ENCODE results near the gene LAS1L.
A peak's percentile ranks its signal among the peaks of the same experiment; 100 is the strongest.
"Not testable (repeated sequence)": the region's sequence is repeated elsewhere in the genome, so short reads cannot be mapped to it uniquely, and the experiment has no call there.

Gene LAS1L

DNA sequence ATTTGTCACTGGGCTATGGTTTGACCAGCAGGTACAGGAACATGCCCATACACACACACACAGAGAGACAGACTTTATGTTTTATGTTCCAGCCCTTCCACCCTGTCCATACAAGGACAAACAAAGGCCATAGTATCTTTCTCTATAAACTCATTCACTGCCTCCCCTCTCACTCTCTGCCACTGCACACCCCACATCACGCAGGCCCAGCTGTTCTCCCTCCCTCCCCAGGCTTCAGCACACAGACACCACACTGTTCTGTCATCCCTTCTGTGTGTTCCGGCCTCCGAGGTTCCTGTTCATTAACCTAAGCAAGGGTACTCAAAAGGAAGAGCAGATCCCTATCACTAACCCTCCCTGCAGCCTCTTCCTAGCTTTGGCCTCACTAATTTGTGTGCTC is 17.8 kb downstream of the LAS1L start:
- peak; percentile 43 to 47 for DNase-seq

DNA sequence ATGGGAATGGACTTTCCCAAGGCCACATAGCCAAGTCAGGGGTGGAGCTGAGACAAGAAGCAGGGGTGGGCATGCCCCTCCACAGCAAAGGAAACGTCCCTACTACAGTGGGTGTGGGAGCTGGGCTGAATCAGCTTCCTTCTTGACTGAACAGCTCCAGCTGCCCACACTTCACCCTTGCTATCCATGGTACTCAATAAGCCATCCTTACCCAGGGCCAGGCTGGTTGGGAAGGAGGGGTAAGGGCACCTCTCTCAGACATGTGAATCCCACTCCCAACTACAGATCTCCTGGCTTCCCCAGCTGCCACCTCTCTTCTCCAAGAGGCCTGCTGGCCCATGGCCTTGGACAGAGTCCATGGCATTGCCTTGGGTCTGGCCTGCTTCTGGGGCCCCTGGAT is 21.0 kb downstream of the LAS1L start:
- no peak for DNase-seq

DNA sequence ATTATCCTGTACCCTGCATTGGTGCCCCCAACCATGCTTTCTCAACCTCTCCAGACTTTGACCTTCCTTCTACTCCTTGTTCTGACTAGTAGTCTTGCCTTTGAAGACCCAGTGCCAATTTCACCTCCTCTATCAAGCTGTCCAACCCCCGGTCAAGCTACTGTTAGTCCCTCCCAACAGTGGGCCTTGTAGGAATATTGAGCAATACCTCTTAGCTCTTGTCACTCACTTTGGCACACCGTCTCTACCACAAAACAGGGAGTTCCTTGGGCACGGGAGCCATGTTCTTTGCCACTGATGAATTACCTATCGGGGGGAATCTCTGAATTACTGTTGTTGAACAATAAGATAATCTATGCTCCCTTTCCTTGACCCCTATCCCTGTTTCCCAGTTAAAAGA is 25.2 kb downstream of the LAS1L start:
- DNase-seq = no peak

DNA sequence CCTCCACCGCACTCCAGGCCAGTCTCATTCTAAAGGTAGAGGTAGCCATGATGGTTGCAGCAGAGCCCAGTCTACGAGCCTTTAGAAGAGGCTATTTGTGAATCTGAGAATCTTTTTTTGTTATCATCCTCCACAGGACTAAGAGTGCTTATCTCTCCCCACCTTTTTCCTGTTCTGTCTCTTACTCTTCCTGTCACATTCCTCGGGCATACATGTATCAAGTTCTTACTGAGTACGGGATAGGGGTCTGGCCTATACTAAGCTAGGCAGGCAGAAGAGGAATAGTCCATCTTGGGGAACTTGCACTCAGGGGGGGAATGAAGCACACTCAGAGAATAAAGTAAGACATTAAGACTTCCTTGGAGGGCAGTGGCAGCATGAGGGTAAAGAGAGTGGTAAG is 25.7 kb downstream of the LAS1L start:
- no peak for DNase-seq

DNA sequence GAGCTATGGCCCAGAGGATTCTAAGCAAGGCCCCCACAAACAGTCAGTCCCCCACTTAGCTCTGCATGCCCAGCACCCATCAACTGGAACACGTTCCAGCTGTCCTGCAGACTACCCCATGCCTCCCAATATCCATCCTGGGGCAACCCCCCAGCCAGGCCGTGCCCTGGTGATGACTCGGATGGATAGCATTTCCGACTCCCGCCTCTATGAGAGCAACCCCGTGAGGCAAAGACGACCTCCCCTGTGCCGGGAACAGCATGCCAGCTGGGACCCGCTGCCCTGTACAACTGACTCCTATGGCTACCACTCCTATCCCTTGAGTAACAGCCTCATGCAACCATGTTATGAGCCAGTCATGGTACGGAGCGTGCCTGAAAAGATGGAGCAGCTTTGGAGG is 32.0 kb downstream of the LAS1L start:
- no peak for DNase-seq

DNA sequence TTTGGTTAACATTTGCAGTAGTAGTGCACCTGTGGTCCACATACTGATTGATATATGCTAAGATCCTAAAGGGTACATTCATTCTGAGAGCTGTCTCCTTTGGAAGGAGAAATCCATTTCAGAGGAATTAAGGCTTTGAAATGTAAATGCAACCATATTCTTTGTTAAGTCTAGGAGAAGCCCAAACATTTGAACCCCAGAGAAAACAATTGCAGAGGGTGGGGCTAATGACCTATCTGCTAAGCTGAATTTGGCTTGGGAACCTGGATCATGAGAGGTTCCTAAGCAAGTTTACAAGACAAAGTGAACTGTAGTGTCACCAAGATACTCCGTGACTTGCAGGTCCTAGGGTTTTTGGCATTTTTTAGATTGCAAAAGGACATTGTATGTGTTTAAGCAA is 41.2 kb downstream of the LAS1L start:
- no peak for DNase-seq

DNA sequence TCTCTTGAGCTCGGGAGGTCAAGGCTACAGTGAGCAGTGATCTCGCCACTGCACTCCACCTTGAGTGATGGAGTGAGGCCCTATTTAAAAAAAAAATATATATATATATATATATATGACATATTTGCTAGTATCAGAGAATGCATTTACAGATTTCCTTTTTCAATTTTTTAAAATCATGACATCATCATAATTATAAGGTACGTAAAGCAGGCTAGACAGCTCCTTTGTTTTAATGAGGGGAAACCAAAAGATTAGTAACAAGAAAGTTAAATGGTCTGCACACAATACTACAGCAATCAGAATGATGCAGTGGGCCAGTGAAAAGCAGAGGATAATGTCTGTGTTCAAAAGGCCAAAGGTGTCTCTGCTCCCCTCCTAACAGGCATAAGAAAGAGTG is 43.0 kb downstream of the LAS1L start:
- DNase-seq = no peak

DNA sequence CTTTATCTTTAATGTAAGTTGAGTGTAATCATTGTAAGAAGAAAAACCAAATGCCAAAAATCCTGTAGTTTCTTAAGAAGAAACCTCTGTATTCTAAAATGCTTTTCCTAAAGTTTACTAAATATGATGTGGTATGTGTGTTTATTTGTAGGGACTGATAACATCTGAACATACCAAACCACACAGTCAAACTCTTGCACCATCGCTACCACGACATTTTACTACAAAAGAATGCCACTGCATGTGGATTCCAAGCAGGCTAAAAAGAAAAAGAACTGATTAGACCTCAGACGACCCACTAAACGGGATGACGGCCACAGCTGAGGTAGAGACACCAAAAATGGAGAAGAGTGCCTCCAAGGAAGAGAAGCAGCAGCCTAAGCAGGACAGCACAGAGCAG is 46.1 kb downstream of the LAS1L start:
- DNase-seq = no peak

DNA sequence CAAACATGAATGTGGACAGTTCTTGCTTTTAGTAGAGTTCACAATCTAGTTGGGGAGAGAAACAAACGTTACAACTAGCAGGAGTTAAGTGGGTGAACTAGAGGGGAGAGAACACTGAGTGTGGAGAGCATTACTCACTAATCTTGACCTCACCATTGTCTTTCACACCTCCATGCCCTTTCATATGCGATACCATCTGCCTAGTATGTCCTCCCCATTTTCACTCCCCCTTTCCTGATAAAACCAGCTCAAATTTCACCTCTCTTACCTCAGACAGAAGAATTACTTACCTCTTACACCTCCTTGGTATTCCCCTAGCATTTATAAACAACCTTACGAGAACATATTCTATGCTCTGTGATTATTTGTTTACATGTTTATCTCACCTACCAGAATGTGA is 53.6 kb downstream of the LAS1L start:
- no peak for DNase-seq

DNA sequence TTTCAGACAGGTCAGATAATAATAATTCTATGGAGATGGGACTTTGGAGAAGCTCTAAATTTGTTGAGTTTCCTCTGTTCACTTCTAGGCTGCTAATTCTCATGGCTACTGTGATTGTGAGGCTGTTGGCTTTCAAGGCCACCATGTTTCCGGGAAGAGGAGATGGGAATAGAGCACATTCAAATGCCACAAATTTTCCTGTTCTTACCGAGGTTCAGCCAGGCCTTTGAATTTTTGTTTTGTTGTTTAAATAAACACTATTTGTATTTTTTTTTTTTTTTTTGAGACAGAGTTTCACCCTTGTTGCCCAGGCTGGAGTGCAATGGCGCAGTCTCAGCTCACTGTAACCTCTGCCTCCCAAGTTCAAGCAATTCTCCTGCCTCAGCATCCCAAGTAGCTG is 55.5 kb downstream of the LAS1L start:
- not testable (repeated sequence) for DNase-seq

DNA sequence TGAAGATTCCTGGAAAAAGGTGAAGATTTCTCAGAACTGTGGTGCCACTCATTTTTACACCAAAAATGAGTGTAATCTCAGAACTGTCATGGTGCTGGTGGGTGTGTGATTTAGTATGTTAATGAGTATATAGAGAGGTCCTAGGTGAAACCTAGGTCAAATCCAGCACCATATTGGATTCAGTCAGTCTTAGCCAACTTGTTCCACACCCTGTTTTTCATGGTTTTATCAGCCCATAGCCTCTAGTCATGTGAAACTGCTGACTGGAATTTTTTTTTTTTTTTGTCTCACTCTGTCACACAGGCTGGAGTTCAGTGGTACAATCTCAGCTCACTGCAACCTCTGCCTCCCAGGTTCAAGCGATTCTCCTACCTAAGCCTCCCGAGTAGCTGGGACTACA is 58.0 kb downstream of the LAS1L start:
- no peak for DNase-seq

DNA sequence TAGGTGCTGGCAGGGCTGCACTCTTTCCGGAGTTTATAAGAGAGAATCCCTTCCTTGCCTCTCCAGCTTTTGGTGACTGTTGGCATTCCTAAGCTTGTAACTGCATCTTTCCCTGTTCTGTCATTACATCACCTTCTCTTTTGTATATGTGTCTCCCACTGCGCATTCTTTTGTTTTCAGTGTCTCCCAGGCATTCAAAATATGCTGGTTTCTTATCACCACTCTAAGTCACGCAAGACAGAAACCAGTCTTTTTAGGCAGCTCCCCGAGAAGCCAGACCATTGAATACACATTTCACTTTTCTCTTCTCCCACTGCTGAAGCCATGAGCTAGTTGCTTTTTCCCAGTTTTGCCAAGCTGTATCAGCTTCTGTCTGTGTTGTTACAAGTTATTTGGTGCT is 71.0 kb downstream of the LAS1L start:
- no peak for DNase-seq
